Muscle of leg (tissue), 11 donors: ENCODE results near the gene ANKH. TPM values are rescaled to one million over a fixed set of nuclear protein-coding genes. Genes with fewer than 3 reads are reported as not detected.

ENCODE experiments used
- DNase-seq: peaks from one replicate; pipeline ENCODE4 v3.0.0; 2013
- H3K27ac ChIP-seq: one replicate; pipeline ENCODE4 v1.5.1; 2013; ENCODE audit warnings: mild to moderate bottlenecking, low read length, control low read depth
- H3K27me3 ChIP-seq: one replicate; pipeline ENCODE4 v1.6.1; 2013; ENCODE audit warnings: low read length; ENCODE audit not compliant: control insufficient read depth, insufficient read depth
- H3K36me3 ChIP-seq: one replicate; pipeline ENCODE4 v1.6.1; 2013; ENCODE audit warnings: low read length; ENCODE audit not compliant: control insufficient read depth, insufficient read depth
- H3K4me1 ChIP-seq: one replicate; pipeline ENCODE4 v1.6.1; 2013; ENCODE audit warnings: low read length; ENCODE audit not compliant: control insufficient read depth, insufficient read depth
- H3K4me3 ChIP-seq: one replicate; pipeline ENCODE4 v1.5.1; 2013; ENCODE audit warnings: low read length, control low read depth
- H3K9me3 ChIP-seq: replicated peaks from 2 replicates; pipeline ENCODE4 v1.6.1; 2013; ENCODE audit warnings: low read depth, low read length; ENCODE audit not compliant: control insufficient read depth
- WGBS: methylation state at CpG from one replicate; pipeline ENCODE4 v1.1.5; 2013; ENCODE audit warnings: missing lambda C conversion rate; ENCODE audit not compliant: insufficient coverage; 5-methylcytosine and 5-hydroxymethylcytosine counted together
- polyA plus RNA-seq, 8 donors: library from polyadenylated mRNA; unstranded; fragments of 120-200 nt; gene quantifications; one replicate each; pipeline versions ENCODE4 v1.2.1 to v1.2.3, GENCODE V29; 2013; ENCODE audit warnings: inconsistent platforms in 1 of 8, low replicate concordance in 1 of 8; ENCODE audit not compliant: insufficient read length in 8 of 8, insufficient read depth in 1 of 8
- total RNA-seq: library from RNA; stranded (reverse); fragments of 120-200 nt; gene quantifications from one replicate; pipeline ENCODE4 v1.2.4, GENCODE V29; 2013

Gene ANKH
- total and polyA plus RNA-seq, 9 donors = 14.8 to 22.2 (median 16.8) TPM

DNA sequence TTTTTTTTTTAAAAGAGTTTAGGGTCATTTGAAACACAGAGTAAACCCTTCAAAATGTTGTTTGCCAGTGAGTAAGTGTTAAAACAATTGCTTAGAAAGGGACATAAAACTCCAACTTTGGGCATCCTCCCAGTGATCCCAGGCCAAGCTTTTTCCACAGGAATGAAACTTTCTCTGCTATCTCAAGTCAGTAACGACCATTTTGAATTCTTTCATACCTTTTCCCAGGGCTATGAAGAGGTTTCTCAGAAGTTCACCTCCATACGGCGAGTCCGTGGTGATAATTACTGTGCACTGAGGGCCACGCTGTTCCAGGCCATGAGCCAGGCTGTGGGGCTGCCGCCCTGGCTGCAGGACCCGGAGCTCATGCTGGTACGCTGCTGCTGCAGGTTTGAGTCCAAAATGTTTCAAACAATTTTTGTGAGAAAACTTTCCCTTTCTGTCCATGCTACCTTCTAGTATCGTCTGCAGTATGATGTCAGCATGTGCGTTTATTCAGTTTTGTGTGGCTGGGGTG, 190.3 kb downstream of the ANKH start:
- H3K4me1 ChIP-seq = no peaks in the 10 kb centered on the region
- H3K9me3 ChIP-seq = no peaks in the 10 kb centered on the region
- no peak for DNase-seq
- peaks cover 42% of the 10 kb centered on the region for H3K36me3 ChIP-seq
- no peak overlapping the region for H3K27ac ChIP-seq
- H3K4me3 ChIP-seq = no peak overlapping the region
- WGBS = 90% methylated on average over 8 of the region's 10 CpGs
- no peaks in the 10 kb centered on the region for H3K27me3 ChIP-seq

DNA sequence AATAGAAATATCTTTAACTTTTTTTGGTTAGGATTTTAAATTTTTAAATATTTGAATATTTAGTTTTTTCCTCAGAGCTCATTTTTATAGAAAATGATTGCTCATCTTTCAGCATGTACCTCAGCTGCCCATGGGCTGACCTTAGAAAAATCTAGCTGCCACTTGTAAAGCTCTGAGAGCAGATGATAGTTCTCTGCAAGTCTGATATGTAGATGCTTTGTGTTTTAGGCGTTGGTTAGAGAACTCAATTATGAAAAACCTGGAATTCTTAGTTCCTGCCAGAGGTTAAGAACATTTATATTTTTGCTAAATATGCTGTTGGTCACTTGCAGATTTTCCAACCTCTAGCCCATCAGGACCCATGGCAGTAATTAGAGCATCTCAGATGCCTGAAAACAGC, 192.0 kb downstream of the ANKH start:
- peaks cover 5% of the 10 kb centered on the region for H3K4me1 ChIP-seq
- no peak for DNase-seq

GRCh38 chr5:14678773-14679334, 192.7 kb downstream of the ANKH start:
- peaks cover 5% of the 10 kb centered on the region for H3K4me1 ChIP-seq
- peaks cover 37% of the 10 kb centered on the region for H3K36me3 ChIP-seq
- no peaks in the 10 kb centered on the region for H3K9me3 ChIP-seq
- no CpG with 5 or more reads among the region's 5 CpGs for WGBS
- DNase-seq = no peak
- H3K4me3 ChIP-seq = no peak overlapping the region
- no peak overlapping the region for H3K27ac ChIP-seq
- no peaks in the 10 kb centered on the region for H3K27me3 ChIP-seq

More for the DNA sequence above, 192.0 kb downstream of the ANKH start:
- WGBS = no CpG with 5 or more reads among the region's 1 CpG
- Histone ChIP-seq H3K9me3 (no peaks in the 10 kb centered on the region), H3K27ac (no peak overlapping the region), H3K4me3 (no peak overlapping the region), H3K27me3 (no peaks in the 10 kb centered on the region), H3K36me3 (peaks cover 40% of the 10 kb centered on the region)

DNA sequence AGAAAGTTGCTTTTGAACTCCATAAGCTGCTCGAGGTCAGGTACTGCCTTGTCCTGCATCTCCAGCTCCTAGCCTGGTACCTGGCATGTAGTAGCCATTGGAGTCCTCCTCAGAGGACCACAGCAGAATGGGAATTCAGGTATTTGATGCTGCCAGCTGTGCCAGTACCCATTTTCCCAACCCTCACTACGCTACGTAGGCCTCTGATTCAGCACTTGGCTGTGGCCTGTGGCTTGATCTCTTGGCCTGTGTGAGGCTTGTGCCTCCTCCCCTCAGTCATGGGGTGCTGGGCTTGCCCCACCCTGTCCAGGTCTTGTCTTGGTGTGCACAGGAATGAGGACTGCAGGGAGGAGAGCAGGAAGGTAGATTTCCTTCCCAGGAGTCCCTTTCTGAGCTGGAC, 195.3 kb downstream of the ANKH start:
- no peaks in the 10 kb centered on the region for H3K27me3 ChIP-seq
- no peak overlapping the region for H3K27ac ChIP-seq
- peaks cover 5% of the 10 kb centered on the region for H3K4me1 ChIP-seq
- H3K36me3 ChIP-seq = peaks cover 25% of the 10 kb centered on the region
- no peaks in the 10 kb centered on the region for H3K9me3 ChIP-seq
- no peak for DNase-seq
- WGBS = 33% methylated on average over 1 of the region's 3 CpGs
- no peak overlapping the region for H3K4me3 ChIP-seq

DNA sequence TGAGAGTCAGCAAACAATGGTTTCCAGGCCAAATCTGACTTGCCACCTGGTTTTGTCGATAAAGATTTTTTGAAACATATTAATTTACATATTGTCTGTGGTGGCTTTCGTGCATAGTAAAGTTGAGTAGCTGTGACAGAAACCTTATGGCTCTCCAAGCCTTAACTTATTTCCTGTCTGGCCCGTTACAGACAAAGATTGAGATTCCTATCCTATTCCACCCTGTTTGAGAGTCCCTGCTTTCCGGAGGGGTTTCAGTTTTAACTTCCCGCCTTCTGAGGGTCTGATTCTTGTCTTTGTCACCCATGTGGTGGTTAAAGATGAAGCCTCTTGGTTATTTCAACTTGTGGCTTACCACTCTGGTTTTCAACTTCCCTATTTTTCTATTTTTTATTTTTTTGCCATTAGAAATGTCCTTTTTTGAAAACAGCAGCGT, 195.7 kb downstream of the ANKH start:
- H3K27me3 ChIP-seq = no peaks in the 10 kb centered on the region
- WGBS = 84% methylated on average over 2 of the region's 6 CpGs
- peaks cover 5% of the 10 kb centered on the region for H3K4me1 ChIP-seq
- no peak for DNase-seq
- no peak overlapping the region for H3K4me3 ChIP-seq
- no peaks in the 10 kb centered on the region for H3K9me3 ChIP-seq
- H3K27ac ChIP-seq = no peak overlapping the region
- peaks cover 23% of the 10 kb centered on the region for H3K36me3 ChIP-seq

- peaks cover 5% of the 10 kb centered on the region for H3K4me1 ChIP-seq
- H3K9me3 ChIP-seq = no peaks in the 10 kb centered on the region
- WGBS = 100% methylated on average over 1 of the region's 8 CpGs
- no peaks in the 10 kb centered on the region for H3K27me3 ChIP-seq
- H3K36me3 ChIP-seq = peaks cover 18% of the 10 kb centered on the region
- no peak overlapping the region for H3K27ac ChIP-seq
- no peak overlapping the region for H3K4me3 ChIP-seq
- DNase-seq = peak; percentile 50
These were observed 196.4 kb downstream of the ANKH start for GRCh38 chr5:14674983-14675854.

GRCh38 chr5:14673443-14673842, 198.1 kb downstream of the ANKH start:
- H3K9me3 ChIP-seq = no peaks in the 10 kb centered on the region
- peaks cover 13% of the 10 kb centered on the region for H3K36me3 ChIP-seq
- H3K4me3 ChIP-seq = no peak overlapping the region
- no peaks in the 10 kb centered on the region for H3K27me3 ChIP-seq
- DNase-seq = no peak
- H3K27ac ChIP-seq = no peak overlapping the region
- peaks cover 5% of the 10 kb centered on the region for H3K4me1 ChIP-seq
- no CpG with 5 or more reads among the region's 3 CpGs for WGBS

GRCh38 chr5:14672484-14673394, 198.8 kb downstream of the ANKH start:
- Histone ChIP-seq H3K36me3 (peaks cover 7% of the 10 kb centered on the region), H3K4me1 (peaks cover 5% of the 10 kb centered on the region), H3K27ac (no peak overlapping the region), H3K4me3 (no peak overlapping the region), H3K27me3 (no peaks in the 10 kb centered on the region), H3K9me3 (no peaks in the 10 kb centered on the region)
- DNase-seq = no peak
- WGBS = 68% methylated on average over 3 of the region's 9 CpGs

DNA sequence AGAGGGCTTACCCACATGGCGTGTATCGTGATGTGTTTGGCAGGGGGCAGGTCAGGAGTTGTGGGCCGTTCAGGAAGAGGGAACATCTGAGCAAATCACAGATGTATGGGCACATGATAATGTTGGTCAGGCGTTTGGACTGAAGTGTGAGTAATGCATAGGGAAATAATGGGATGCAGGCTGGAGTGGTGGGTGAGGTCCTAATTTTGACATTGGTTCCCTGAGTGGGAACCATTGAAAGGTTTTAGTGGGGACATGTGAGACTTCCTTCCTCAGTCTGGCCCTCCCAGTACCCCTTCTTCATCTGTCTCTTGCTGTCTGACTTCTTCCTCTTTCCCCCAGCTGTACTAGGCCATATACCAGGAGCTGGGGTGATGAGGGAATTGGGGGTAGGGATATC, 199.5 kb downstream of the ANKH start:
- H3K27ac ChIP-seq = no peak overlapping the region
- H3K27me3 ChIP-seq = no peaks in the 10 kb centered on the region
- no peak for DNase-seq
- H3K36me3 ChIP-seq = peaks cover 7% of the 10 kb centered on the region
- 92% methylated on average over 4 of the region's 4 CpGs for WGBS
- no peaks in the 10 kb centered on the region for H3K9me3 ChIP-seq
- peaks cover 5% of the 10 kb centered on the region for H3K4me1 ChIP-seq
- no peak overlapping the region for H3K4me3 ChIP-seq

- Histone ChIP-seq H3K36me3 (peaks cover 5% of the 10 kb centered on the region), H3K27ac (no peak overlapping the region), H3K4me3 (no peak overlapping the region), H3K27me3 (no peaks in the 10 kb centered on the region), H3K9me3 (no peaks in the 10 kb centered on the region), H3K4me1 (peaks cover 5% of the 10 kb centered on the region)
- WGBS = no CpG with 5 or more reads among the region's 2 CpGs
- no peak for DNase-seq
These were observed 200.2 kb downstream of the ANKH start for GRCh38 chr5:14671414-14671813.
